ENCODE data around the gene MRPS18C.
"Not testable (repeated sequence)": the region's sequence is repeated elsewhere in the genome, so short reads cannot be mapped to it uniquely, and the experiment has no call there.

MRPS18C gene

GRCh38 chr4:83498187-83498586, 42.3 kb downstream of the MRPS18C start:
- no peak for DNase-seq (ENCODE audit: low read depth)

GRCh38 chr4:83501671-83502070, 45.8 kb downstream of the MRPS18C start:
- not testable (repeated sequence) for DNase-seq (ENCODE audit: low read depth)

DNA sequence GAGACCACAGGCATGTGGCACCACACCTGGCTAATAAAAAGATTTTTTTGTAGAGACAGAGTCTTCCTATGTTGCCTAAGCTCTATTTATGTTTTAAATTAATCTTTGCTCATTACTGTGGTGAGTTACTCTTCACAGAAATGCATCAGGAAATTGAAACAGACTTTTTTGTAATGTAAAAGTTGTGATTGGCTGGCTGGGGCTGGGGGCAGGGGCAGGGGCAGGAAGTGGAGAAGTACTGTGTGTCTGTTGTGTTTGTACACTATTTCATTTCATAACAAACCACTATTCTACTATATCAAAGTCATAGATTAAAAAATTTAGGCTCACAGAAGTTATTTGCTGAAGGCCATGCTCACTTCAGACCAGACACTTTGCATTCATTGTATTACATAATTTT, 48.1 kb downstream of the MRPS18C start:
- no peak for DNase-seq (ENCODE audit: low read depth)

GRCh38 chr4:83504503-83504902, 48.6 kb downstream of the MRPS18C start:
- DNase-seq (ENCODE audit: low read depth), result no peak

GRCh38 chr4:83504996-83505395, 49.1 kb downstream of the MRPS18C start:
- no peak for DNase-seq (ENCODE audit: low read depth)

GRCh38 chr4:83509156-83509585, 53.3 kb downstream of the MRPS18C start:
- DNase-seq (ENCODE audit: low read depth), result peak; percentile 15

DNA sequence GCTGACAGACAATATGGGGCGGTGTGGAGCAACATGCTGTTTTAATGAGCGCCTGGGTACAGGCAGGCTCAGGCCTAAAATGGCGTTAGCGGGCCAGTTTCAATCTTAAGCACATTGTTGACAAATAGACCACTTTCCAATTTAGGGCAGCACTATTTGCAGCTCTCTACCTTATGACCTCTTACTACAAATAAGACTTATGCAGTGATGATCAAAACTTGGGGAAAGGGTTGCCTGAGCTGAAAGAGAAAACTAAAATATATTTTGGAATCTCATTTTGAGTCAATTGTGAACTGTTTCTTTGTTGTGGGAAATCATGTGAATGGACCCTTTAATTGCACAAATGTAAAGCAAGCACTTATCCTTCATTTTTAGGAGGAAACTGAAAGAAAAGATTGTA, 54.6 kb downstream of the MRPS18C start:
- DNase-seq (ENCODE audit: low read depth), result no peak

Data from stimulated activated CD8-positive, alpha-beta memory T cell treated with anti-CD3 and anti-CD28 coated beads, Interleukin-4, amount 100 ng/mL, for 24 hours (primary cell).